ENCODE results near the gene CD180.

Gene CD180

DNA sequence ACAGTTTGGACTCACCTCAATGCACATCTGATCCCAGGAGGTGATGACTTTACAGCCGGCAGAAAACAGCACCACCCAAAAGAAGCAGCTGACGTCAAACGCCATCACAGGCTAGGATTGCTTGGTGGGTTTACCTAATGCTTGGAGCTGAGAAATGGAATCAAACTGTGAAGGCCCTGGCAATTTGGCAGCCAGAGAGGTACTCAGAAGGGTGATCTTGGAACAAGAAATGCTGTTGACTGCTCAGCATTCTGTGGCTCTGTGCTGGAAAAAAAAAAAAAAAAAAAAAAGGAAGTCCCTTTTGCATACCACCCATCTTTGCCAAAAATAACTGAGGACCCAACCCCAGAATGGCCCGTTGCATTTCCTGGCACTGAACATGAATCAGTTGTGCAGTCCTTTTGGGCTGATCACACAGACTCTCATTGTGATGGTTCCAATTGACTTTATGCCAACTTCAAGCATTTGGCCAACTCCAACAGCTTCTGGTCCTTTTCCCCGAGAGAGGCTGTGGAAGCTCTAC is at the start of gene CD180:
Gene CD180, minus strand, starts transcription at position 263 of the 523 bp plus-strand sequence. Its CDS starts 158 bp downstream, at position 105.
- CTCF ChIA-PET, result no interaction called here
- POLR2A ChIA-PET, result no interaction called here
- TF ChIP-seq CTBP1 (IDR thresholded peaks at IDR 0.05; ENCODE audit: borderline replicate concordance), result no peak
- no peak for TF ChIP-seq NFRKB (IDR thresholded peaks at IDR 0.05)
- TF ChIP-seq L3MBTL2 (conservative IDR thresholded peaks at IDR 0.05), result no peak
- TF ChIP-seq BHLHE40 (IDR thresholded peaks at IDR 0.05; ENCODE audit: borderline replicate concordance), result no peak
- no peak for TF ChIP-seq HDGF (IDR thresholded peaks at IDR 0.05; ENCODE audit: borderline replicate concordance)
- no peak for TF ChIP-seq FOXA1 (IDR thresholded peaks at IDR 0.05)
- DNase-seq (ENCODE audit: extremely low spot score), result no peak

DNA sequence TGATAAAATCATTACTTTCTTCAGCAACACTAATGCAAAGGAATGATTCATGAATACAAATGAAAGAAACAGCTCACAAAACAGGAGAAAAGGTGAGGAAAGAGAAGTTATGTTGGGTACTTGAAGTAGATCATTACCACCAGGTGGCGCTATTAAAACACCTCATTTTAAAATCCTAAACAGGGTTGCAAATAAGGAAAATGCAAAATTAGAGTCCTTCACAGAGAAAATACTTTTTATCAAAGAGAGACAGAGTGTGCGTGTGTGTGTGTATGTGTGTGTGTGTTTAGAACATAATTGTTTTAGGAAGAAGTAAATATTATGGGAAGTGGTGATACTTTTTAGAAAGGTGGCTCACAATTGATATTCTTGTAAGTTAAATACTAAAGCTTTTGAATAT is 49.5 kb upstream of the CD180 start:
- ChIA-PET CTCF (interaction anchor here (0.6 to 1.3 kb wide), 4 partner anchors 16 to 1006 kb away, joined by 3 to 7 read pairs (median 3); no protein-coding TSS in a partner anchor), POLR2A (no interaction called here)
- peak; percentile 24 for DNase-seq (ENCODE audit: extremely low spot score)
- no peak for TF ChIP-seq CTBP1 (IDR thresholded peaks at IDR 0.05; ENCODE audit: borderline replicate concordance)
- TF ChIP-seq ZNF384 (IDR thresholded peaks at IDR 0.05), result no peak
- no peak for TF ChIP-seq SUZ12 (IDR thresholded peaks at IDR 0.05)
- TF ChIP-seq BHLHE40 (IDR thresholded peaks at IDR 0.05; ENCODE audit: borderline replicate concordance), result no peak
- TF ChIP-seq LEF1 (IDR thresholded peaks at IDR 0.05; ENCODE audit: borderline replicate concordance), result no peak
- no peak for TF ChIP-seq ARNT (IDR thresholded peaks at IDR 0.05)
- no peak for TF ChIP-seq FOXM1 (IDR thresholded peaks at IDR 0.05; ENCODE audit: borderline replicate concordance)
- no peak for TF ChIP-seq FOXA1 (IDR thresholded peaks at IDR 0.05)
- TF ChIP-seq FOXK2 (IDR thresholded peaks at IDR 0.05), result no peak
- TF ChIP-seq NFRKB (IDR thresholded peaks at IDR 0.05), result no peak
- TF ChIP-seq SP1 (IDR thresholded peaks at IDR 0.05), result no peak
- TF ChIP-seq ELF4 (IDR thresholded peaks at IDR 0.05), result no peak
- TF ChIP-seq, protein P1, sequence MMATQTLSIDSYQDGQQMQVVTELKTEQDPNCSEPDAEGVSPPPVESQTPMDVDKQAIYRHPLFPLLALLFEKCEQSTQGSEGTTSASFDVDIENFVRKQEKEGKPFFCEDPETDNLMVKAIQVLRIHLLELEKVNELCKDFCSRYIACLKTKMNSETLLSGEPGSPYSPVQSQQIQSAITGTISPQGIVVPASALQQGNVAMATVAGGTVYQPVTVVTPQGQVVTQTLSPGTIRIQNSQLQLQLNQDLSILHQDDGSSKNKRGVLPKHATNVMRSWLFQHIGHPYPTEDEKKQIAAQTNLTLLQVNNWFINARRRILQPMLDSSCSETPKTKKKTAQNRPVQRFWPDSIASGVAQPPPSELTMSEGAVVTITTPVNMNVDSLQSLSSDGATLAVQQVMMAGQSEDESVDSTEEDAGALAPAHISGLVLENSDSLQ (IDR thresholded peaks at IDR 0.05), result no peak
- TF ChIP-seq HDGF (IDR thresholded peaks at IDR 0.05; ENCODE audit: borderline replicate concordance), result no peak
- no peak for TF ChIP-seq TARDBP (IDR thresholded peaks at IDR 0.05)
- TF ChIP-seq L3MBTL2 (conservative IDR thresholded peaks at IDR 0.05), result no peak

DNA sequence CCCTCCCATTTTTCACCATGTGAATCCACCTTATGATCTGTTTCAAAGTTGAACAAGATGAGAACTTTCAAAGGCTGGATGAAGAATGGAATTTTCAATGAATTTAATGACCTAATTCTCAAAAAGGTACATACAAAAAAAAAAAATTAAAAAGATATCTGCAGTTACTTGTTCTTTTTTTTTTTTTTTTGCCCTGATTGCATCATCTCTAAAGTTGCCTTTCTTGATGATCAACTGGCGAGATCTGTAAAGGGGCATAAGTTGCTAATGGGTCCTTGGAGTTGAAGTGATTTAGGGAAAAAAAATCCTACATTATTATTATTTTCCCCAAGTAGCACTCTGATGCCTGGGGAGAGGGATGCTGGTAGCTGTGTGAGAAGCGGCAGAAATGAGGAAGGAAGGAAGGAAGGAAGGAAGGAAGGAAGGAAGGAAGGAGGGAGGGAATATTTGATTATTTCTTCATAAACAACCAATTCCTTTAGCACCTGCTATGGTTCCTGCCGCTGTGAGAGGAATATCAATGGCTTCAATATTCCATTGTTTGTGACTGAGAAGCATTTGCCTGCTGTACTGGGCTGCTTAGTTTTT is 48.8 kb upstream of the CD180 start:
- POLR2A ChIA-PET, result no interaction called here
- CTCF ChIA-PET, result interaction anchor here (0.7 to 1.3 kb wide), 3 partner anchors 16 to 1007 kb away, joined by 3 to 7 read pairs (median 3); no protein-coding TSS in a partner anchor
- TF ChIP-seq LEF1 (IDR thresholded peaks at IDR 0.05; ENCODE audit: borderline replicate concordance), result no peak
- TF ChIP-seq FOXK2 (IDR thresholded peaks at IDR 0.05), result no peak
- TF ChIP-seq L3MBTL2 (conservative IDR thresholded peaks at IDR 0.05), result no peak
- no peak for TF ChIP-seq SP1 (IDR thresholded peaks at IDR 0.05)
- TF ChIP-seq FOXM1 (IDR thresholded peaks at IDR 0.05; ENCODE audit: borderline replicate concordance), result no peak
- no peak for DNase-seq (ENCODE audit: extremely low spot score)

DNA sequence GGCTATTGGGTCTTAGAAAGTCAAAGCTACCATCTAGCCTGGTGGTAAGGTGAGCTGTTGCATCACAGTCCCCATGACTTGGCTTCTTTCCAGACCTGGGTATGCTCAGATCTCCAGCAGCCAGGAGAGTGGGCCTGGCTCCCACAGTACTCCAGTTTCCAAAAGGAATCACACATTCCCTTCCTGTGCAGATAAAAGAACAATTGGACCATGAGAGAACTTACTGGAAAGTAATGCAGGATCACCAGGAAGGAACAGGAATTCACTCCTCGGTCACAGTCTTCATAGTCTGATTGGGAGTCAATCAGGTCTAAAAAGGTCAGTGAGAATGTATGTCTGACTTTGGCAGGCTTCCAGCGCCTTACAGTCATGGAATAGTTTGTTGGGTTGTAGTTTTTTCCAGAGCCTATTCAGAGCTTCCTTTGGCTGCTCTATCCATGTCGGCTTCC is 47.8 kb upstream of the CD180 start:
- no peak for DNase-seq (ENCODE audit: extremely low spot score)
- ChIA-PET CTCF (no interaction called here), POLR2A (no interaction called here)
- TF ChIP-seq ZNF384 (IDR thresholded peaks at IDR 0.05) (no peak), SUZ12 (IDR thresholded peaks at IDR 0.05) (no peak), FOXK2 (IDR thresholded peaks at IDR 0.05) (no peak), HDGF (IDR thresholded peaks at IDR 0.05; ENCODE audit: borderline replicate concordance) (no peak), TARDBP (IDR thresholded peaks at IDR 0.05) (no peak), LEF1 (IDR thresholded peaks at IDR 0.05; ENCODE audit: borderline replicate concordance) (no peak), FOXM1 (IDR thresholded peaks at IDR 0.05; ENCODE audit: borderline replicate concordance) (no peak), BHLHE40 (IDR thresholded peaks at IDR 0.05; ENCODE audit: borderline replicate concordance) (no peak), CTBP1 (IDR thresholded peaks at IDR 0.05; ENCODE audit: borderline replicate concordance) (no peak), ELF4 (IDR thresholded peaks at IDR 0.05) (no peak), FOXA1 (IDR thresholded peaks at IDR 0.05) (no peak), SP1 (IDR thresholded peaks at IDR 0.05) (no peak), ARNT (IDR thresholded peaks at IDR 0.05) (no peak), L3MBTL2 (conservative IDR thresholded peaks at IDR 0.05) (no peak), NFRKB (IDR thresholded peaks at IDR 0.05) (no peak)
- TF ChIP-seq, protein P1 (IDR thresholded peaks at IDR 0.05), result no peak

DNA sequence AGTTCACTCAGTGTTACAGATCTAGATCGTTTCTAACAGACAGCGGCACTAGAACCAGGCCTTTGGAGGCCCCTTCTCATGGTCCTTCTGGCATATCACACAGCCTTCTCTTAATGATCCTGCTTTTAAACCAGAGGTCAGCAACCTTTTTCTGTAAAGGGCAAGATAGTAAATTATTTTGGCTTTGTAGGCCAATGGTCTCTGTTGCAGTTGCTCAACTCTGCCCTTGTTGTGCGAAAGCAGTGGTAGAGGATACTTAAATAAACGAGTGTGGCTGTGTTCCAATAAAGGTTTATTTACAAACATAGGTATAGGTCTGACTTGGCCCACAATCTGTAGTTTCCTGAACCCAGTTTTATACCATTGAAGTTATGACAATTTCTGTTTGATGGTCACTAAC is 47.3 kb upstream of the CD180 start:
- no peak for TF ChIP-seq LEF1 (IDR thresholded peaks at IDR 0.05; ENCODE audit: borderline replicate concordance)
- POLR2A ChIA-PET, result no interaction called here

DNA sequence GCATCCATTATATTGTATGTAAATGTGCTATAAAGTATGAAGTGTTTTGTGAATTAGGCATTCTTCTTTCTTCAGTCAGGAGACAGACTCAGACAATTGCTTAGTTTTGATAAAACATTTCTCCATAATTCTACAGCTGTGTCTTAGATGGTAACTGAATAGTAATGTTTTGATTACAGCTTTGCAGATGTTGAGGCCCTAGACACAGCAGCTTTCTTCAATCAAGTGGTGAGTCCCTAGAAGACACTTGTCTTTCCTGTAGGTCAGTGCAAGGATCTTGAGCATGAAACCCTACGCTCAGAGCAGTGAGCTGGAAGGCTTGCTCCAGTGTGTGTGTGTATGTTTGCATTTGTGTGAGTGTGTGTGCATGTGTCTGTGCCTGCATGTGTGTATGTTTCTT is 46.8 kb upstream of the CD180 start:
- CTCF ChIA-PET, result no interaction called here
- TF ChIP-seq ZNF384 (IDR thresholded peaks at IDR 0.05) (no peak), TARDBP (IDR thresholded peaks at IDR 0.05) (no peak), CTBP1 (IDR thresholded peaks at IDR 0.05; ENCODE audit: borderline replicate concordance) (no peak), ARNT (IDR thresholded peaks at IDR 0.05) (no peak), FOXK2 (IDR thresholded peaks at IDR 0.05) (no peak), BHLHE40 (IDR thresholded peaks at IDR 0.05; ENCODE audit: borderline replicate concordance) (no peak), LEF1 (IDR thresholded peaks at IDR 0.05; ENCODE audit: borderline replicate concordance) (no peak)
- DNase-seq (ENCODE audit: extremely low spot score), result no peak
- POLR2A ChIA-PET, result no interaction called here

More for the DNA sequence above, 47.3 kb upstream of the CD180 start:
- DNase-seq (ENCODE audit: extremely low spot score), result no peak
- CTCF ChIA-PET, result no interaction called here

DNA sequence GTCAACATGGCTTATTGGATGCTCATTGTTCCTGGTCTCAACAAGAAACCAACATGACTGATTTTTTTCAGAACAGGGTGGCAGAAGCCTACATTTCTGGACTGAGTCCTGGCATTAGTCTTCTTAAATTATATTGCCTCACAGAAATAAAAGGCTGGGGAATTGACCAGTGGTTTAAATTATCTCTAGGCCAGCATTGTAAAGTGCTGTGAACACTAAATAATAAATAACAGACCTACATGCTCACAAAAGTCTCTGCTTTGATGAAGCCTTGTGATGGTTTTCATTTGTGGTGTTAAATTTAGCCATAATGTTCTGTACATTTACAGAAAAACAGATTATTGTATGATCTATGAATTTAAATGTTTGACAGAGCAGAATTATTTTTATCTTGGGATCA is 44.7 kb upstream of the CD180 start:
- TF ChIP-seq FOXA1 (IDR thresholded peaks at IDR 0.05) (no peak), HDGF (IDR thresholded peaks at IDR 0.05; ENCODE audit: borderline replicate concordance) (no peak)
- TF ChIP-seq, protein P1 (IDR thresholded peaks at IDR 0.05), result no peak
- no peak for DNase-seq (ENCODE audit: extremely low spot score)
- CTCF ChIA-PET, result no interaction called here
- POLR2A ChIA-PET, result no interaction called here

Data from HEK293T (cell line).